Mucosa of gallbladder (tissue), 1 donor: ENCODE results near the gene BCL2L12. TPM values are rescaled to one million over a fixed set of nuclear protein-coding genes. Genes with fewer than 3 reads are reported as not detected.
"Not testable (repeated sequence)": the region's sequence is repeated elsewhere in the genome, so short reads cannot be mapped to it uniquely, and the experiment has no call there.

Experiments used
- DNase-seq: peaks from one replicate; pipeline ENCODE4 v3.0.0-alpha.2; 2020; ENCODE audit warnings: low spot score
- total RNA-seq: library from RNA; stranded (reverse); gene quantifications from one replicate; pipeline ENCODE4 v1.2.1, GENCODE V29; 2021
- donor health status: DM: no; HTN: no; CAD: no.

Gene BCL2L12
- total RNA-seq, 1 donor from 2014 or later, result 18.9 TPM

- DNase-seq, result no peak
These were observed 44.7 kb downstream of the BCL2L12 start for GRCh38 chr19:49710372-49710951.

DNA sequence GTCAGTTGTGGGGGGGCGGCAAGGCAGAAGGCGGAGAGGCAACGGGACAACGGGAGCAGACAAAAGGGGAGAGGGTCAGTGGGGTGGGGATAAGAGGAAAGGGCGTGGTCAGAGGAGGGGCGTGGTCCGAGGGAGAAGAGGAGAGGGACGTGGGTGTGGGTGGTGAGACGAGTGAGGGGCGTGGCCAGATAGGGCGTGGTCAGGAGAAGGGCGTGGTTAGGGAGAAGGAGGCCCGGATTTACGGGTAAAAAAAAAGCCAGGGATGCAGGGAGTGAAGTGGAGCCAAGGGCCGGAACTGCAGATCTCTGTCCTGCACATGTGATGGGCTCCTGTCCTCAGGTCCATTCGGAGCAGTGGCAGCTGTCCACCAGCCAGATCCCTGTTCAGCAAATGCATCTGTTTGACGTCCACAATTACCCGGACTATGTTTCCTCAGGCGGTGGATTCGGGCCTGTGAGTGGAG is 46.7 kb downstream of the BCL2L12 start:
- no peak for DNase-seq

- DNase-seq, result no peak
These were observed 47.6 kb downstream of the BCL2L12 start for GRCh38 chr19:49713236-49713845.

GRCh38 chr19:49716154-49716553 is 50.4 kb downstream of the BCL2L12 start:
- no peak for DNase-seq

- no peak for DNase-seq
These were observed 52.8 kb downstream of the BCL2L12 start for GRCh38 chr19:49718511-49718910.

DNA sequence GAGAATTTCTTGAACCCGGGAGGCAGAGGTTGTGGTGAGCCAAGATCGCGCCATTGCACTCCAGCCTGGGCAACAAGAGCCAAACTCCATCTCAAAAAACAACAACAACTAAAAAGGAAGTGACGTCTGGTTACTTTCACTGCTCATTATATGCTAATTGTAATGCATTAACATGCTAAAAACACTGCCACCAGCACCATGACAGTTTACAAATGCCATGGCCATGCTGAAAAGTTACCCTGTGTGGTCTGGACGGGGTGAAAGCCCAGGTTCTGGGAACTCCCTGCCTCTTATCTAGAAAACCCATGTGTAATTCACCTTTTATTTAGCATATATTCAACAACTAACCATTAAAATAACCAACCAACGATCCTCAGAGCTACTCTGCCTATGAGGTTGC is 53.3 kb downstream of the BCL2L12 start:
- DNase-seq, result no peak

DNA sequence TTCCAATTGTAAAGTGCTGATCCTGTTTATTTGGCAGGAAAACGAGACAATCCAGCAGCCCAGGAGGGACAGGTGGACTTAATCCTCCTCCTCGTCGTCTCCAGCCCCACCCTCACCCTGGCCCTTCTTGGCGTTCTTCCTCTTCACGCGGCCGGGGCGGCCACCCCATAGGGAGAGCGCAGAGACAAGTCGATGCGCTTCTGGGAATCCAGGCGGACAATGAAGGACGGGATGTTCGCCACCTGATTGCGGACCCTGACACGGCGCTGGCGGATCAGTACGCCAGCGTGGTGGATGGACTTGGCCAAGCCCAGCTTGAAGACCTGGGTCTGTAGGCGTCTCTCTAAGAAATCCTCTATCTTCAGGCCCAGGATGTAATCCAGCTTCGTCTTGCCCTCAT is 53.7 kb downstream of the BCL2L12 start:
- DNase-seq, result not testable (repeated sequence)

Other genes starting within 250 kb of the BCL2L12 start
- gene PTH2, start 242.5 kb upstream of the BCL2L12 start, total RNA-seq, result not detected
- gene GFY, start 240.5 kb upstream of the BCL2L12 start, total RNA-seq, result not detected
- gene SLC17A7, start 224.4 kb upstream of the BCL2L12 start, total RNA-seq, result 1.6 TPM
- 77.9 TPM for gene PIH1D1, start 214.1 kb upstream of the BCL2L12 start, total RNA-seq
- 45.3 TPM for gene ALDH16A1, start 212.7 kb upstream of the BCL2L12 start, total RNA-seq
- 10.2 TPM for gene FLT3LG, start 191.7 kb upstream of the BCL2L12 start, total RNA-seq
- 2,400 TPM for gene RPL13A, start 178.3 kb upstream of the BCL2L12 start, total RNA-seq
- gene RPS11, start 169.5 kb upstream of the BCL2L12 start, total RNA-seq, result 1,395 TPM
- gene FCGRT, start 153.3 kb upstream of the BCL2L12 start, total RNA-seq, result 320 TPM
- 42.8 TPM for gene RCN3, start 137.9 kb upstream of the BCL2L12 start, total RNA-seq
- 56.3 TPM for gene NOSIP, start 85.4 kb upstream of the BCL2L12 start, total RNA-seq
- 18.2 TPM for gene PRRG2, start 84.6 kb upstream of the BCL2L12 start, total RNA-seq
- gene PRR12, start 74.8 kb upstream of the BCL2L12 start, total RNA-seq, result 42.7 TPM
- 96.1 TPM for gene RRAS, start 25.8 kb upstream of the BCL2L12 start, total RNA-seq
- gene SCAF1, start 23.7 kb upstream of the BCL2L12 start, total RNA-seq, result 86.0 TPM
- 174 TPM for gene IRF3, start 76 bp upstream of the BCL2L12 start, total RNA-seq
- 103 TPM for gene PRMT1, start 11.3 kb downstream of the BCL2L12 start, total RNA-seq
- 1.3 TPM for gene ADM5, start 23.7 kb downstream of the BCL2L12 start, total RNA-seq
- 14.2 TPM for gene CPT1C, start 25.2 kb downstream of the BCL2L12 start, total RNA-seq
- gene TSKS, start 97.4 kb downstream of the BCL2L12 start, total RNA-seq, result 0.58 TPM
- gene AP2A1, start 101.1 kb downstream of the BCL2L12 start, total RNA-seq, result 76.3 TPM
- 36.7 TPM for gene FUZ, start 147.4 kb downstream of the BCL2L12 start, total RNA-seq
- 66.0 TPM for gene MED25, start 152.4 kb downstream of the BCL2L12 start, total RNA-seq
- 249 TPM for gene PTOV1, start 185.2 kb downstream of the BCL2L12 start, total RNA-seq
- 103 TPM for gene PNKP, start 201.6 kb downstream of the BCL2L12 start, total RNA-seq
- 48.5 TPM for gene AKT1S1, start 211.4 kb downstream of the BCL2L12 start, total RNA-seq
- gene TBC1D17, start 211.8 kb downstream of the BCL2L12 start, total RNA-seq, result 68.1 TPM
- gene IL4I1, start 231.0 kb downstream of the BCL2L12 start, total RNA-seq, result 0.81 TPM